HG02588 (cell line): Measurements from ENCODE around the gene CDKN2B.
A peak's percentile ranks its signal among the peaks of the same experiment; 100 is the strongest.

Experiments
- ATAC-seq: cut with Tn5 transposase; IDR thresholded peaks from one replicate; pipeline ENCODE4 v1.9.1; 2021; ENCODE audit warnings: mild to moderate bottlenecking, moderate library complexity; ENCODE audit not compliant: unreplicated experiment

The CDKN2B gene

DNA sequence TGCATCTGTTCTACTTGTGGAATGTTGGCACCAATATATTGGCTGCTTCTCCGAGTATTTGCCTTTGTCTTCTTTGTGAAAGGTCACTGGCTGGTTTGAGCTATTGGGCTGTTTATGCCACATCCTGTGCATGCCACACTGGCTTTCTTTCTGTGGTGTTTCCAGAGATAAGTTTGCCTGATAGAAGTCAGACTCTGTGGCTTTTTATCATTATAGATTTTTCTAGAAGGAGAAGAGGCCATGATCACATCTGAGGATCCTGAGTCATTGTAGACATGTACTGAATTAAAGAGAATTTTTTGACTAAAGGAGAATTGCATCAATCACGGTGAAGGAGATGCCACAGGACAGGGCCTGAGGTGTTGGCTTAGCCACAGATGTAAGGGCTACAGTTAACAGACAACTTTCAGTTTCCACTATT is 26.5 kb upstream of the CDKN2B start:
- ATAC-seq = no peak

DNA sequence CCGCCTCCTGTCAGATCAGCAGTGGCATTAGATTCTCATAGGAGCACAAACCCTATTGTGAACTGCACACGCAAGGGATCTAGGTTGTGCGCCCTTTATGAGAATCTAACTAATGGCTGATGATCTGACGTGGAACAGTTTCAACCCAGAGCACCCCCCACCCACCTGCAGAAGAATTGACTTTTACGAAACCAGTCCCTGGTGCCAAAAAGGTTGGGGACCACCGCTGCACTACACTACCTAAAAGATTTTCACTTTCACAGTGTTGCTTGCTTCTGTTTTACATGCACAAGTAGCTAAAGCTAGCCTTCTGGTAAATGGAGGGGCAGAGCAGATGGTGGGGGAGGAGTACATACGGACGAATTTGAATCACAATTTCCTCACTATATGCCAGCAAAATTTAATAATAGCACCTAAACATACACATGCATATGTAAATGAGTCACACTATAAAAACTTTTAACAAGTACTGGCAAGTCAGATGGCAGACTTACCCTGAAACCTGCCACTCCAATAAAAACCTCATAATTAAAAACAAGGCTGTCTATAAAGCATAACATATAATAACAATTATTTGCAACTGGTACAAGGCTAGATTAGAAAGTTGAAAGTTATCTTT is 24.0 kb upstream of the CDKN2B start:
- no peak for ATAC-seq

DNA sequence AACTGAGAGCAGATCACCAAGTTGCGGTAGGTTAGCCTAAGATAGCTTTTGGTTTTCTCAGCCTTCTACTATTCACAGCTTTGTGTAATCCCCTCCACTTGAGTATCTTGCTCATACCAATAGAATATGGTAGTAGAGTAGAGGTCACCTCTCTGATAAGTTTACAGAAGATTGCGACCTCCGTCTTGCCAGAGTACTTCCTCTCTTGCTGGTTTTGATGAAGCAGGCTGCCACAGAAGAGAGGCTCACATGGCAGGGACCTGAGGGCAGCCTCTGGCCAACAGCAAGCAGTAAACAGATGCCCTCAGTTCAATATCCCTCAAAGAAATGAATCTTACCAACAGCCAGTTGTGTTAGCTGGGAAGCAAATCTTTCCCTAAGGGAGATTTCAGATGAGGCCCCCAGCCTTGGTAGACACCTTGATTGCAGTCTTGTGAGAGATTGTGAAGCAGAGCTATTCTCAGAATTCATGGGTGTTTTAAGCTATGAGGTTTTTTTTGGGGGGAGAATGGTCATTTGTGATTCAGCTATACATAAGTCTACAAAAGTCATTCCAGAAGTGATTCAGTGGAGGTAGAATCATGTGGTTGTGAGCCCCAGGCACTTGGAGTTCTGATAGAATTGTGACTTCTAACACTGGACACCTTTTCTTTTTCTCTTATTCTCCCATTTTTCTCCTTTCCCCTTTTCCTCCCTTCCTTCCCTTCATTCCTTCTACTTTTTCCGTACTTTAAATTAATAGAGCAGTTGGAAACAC is 22.7 kb upstream of the CDKN2B start:
- no peak for ATAC-seq

DNA sequence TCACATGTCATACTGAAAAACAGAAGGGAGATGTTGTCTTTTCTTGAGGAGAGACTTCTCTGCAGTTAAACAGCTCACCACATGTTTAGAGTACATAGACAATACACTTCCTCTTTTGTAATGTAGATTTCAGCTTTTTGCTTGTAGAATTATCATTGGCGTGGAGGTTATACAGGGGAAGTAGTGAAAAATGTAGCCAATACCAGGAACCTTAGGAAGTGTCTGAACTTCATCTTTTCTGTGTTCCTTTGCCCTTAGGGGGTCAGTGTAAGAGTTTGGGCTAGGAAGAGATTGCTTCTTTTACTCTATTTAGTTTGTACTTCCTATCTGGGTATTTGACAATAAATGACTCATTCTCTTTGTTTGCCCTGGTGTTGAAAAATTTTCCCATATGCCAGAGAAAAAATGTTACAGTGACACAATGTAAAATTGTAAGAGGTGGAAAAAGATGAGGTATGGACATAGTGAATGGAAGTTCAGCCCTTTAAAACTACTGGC is 21.0 kb upstream of the CDKN2B start:
- peak; percentile 63 for ATAC-seq

DNA sequence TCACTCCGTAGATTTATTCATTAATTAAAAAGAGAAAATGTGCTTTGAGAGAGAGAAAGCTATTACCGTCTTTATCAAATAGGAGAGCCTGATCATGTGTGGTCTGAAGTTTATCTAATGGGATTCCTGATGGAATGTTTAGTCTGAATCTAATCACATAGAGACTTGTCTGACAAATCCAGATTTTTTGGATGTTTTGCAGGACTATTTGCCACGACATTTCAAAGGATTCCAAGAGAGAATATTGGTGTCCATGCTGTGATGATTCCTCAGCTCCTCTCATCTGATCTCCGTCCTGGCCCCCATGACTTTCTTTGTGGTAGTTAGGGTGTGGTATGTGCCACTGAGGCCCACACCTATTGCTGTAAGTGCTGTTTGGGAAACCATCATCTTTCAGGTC is 20.1 kb upstream of the CDKN2B start:
- no peak for ATAC-seq

DNA sequence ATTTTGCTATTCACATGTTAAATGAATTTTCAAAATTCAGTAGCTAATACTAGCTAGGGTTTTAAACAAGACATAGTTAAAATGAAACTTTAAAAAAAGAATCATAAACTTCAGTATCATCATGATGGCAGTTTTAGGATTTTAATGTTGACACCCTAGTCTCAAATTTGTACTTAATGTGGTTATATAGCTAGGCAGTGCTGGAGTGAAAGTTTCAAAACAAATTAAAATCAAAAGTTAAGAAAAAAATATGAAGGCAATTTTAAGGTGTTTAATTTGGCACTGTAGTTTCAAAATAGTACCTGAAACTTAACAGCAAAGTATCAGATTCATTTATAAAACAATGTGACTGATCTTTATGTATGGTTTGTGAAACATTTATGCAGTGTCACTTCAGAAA is 19.3 kb upstream of the CDKN2B start:
- ATAC-seq = no peak

DNA sequence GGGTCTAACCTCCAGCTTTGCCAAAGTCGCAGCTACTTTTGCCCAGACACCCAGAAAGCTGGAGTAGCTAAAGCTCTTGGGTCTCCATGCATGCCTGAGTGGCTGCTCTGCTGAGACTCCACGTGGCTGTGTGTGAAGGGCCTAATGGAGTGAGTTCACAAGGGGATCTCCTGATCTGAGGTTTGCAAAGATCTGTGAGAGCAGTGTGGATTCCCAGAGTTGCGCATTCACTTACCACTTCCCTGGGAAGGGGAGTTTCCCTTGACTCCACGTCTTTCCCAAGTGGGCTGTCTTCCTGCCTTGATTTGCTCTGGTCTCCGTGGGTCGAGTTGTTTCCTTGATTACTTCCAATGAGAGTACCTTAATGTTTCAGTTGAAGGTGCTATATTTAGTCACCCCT is 17.6 kb upstream of the CDKN2B start:
- ATAC-seq = no peak

DNA sequence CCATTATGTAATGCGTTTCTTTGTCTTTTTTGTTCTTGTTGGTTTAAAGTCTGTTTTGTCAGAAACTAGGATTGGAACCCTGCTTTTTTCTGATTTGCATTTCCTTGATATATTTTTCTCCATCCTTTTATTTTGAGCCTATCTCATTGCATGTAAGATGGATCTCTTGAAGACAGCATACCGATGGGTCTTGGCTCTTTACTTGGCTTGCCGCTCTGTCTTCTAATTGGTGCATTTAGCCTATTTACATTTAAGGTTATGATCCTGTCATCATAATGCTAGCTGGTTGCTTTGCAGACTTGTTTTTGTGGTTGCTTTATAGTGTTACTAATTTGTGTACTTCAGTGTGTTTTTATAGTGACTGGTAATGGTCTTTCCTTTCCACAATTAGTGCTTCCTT is 13.3 kb upstream of the CDKN2B start:
- no peak for ATAC-seq

DNA sequence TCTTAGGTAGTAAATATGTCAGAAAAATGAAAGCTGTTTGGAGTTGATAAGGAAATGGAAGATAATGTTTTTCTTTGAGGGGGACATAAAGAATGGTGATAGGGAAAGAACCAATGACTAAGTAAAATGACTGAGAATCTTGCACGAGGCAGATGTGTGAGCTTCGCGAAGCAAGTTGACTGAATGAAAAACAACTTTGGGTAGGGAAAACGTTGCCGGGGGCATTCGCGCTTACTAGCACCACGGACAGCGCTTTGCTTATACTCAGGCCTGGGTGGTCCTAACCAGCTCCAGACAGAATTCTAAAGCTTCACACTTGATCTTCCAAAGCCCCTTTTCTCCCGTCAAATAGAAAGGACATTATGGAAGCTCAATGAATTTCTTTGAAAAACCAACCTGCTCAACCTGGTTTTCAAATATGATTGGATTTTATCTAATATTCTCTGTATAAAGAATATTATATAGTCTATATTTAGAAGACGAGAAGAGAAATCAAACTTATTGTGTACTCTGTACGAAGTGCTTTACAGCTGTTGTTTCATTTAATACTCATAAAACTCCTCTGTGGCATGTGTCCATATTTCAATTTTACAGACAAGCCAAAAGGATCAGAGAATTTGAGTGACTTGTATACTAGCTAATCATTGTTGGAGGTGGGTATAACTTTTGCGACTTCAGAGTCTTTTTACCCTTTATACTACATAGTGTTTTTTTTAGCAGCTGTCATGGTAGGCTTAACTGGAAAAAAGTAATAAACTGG is 1.9 kb upstream of the CDKN2B start:
- no peak for ATAC-seq

DNA sequence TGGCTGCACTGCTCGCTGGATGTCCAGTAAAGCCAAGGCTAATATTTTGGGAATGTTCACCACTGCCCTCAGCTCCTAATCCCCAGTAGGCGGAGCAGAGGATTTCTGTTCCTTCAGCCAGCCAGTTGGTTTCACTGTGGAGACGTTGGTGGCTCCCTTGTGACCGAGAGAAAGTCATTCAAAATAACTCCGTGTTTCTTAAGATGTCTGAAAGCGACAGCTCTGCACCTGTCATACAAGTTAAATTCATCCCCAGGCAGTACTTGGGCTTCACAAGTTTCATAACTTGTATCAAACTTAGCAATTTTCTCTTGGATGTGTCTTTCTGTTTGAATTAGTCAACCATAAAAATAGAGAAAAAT is 382 bp upstream of the CDKN2B start:
- peak; percentile 38 for ATAC-seq

DNA sequence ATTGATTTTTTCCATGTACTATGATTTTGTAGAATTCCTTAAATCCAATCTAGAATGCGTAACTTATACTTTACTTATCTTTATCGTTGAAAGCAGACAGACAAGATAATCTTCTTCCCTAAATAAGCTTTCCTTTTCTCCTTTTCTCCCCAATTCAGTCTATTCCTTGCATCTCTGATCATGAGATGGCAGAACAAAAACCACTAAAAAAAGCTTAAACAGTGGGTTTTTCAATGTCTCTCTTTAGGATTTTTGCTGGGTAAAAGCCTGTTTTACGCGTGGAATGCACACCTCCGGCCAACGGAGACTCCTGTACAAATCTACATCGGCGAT is 755 bp downstream of the CDKN2B start:
- ATAC-seq = no peak

DNA sequence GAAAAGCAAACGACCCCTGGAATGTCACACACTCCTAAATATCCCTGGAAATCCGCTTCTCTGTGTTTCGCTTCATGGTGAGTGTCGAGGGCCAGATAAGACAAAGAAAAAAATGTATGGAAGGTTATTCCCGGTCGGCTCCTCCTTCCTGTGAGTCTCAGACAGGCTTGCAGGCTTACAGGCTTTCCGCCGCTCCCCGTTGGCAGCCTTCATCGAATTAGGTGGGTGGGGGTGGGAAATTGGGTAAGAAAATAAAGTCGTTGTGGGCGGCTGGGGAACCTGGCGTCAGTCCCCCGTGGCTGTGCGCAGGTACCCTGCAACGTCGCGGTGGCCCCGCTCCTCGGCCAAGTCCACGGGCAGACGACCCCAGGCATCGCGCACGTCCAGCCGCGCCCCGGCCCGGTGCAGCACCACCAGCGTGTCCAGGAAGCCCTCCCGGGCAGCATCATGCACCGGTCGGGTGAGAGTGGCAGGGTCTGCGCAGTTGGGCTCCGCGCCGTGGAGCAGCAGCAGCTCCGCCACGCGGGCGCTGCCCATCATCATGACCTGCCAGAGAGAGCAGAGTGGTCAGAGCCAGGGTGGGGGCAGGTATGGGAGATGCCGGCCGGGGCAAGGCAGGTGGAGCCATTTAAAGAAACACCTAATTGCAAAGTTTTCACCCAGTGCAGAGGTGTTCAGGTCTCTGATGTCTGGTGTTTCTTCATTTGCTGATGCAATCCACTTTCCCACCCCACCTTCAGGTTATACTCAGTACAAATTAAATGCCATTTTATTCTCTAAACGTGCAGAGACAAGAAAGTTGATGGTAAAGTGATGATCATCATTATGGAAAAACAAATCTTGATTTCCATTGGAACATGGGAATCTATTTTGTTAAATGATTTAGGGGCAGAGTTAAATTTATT is 3.2 kb downstream of the CDKN2B start:
- no peak for ATAC-seq

DNA sequence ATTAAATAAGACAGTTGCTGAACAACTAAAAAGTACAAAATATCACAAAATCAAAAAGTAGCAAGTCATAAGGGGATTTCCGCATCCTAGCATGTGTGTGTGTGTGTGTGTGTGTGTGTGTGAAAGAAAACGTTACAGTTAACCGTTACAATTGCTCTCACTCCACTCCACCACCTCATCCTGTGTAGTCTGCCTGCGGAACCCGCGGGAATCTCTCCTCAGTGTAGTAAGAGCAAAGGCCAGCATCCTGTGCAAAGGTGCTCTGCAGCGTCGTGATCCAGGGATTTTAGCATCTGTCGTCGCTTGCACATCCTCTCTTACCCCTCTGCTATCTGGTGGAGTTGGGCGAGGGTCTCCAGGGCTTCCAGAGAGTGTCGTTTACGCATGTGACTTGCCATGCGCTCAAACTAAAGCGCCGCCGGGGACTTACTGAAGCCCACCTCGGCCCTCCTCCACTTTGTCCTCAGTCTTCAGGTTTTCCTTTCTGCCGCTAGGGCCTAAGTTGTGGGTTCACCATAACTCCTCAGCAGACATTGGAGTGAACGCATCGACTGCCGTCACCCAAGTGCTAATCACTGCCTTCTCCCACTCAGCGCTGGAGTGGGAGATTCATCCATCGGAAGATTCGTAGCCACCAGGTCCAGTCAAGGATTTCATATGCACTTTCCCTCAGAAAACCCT is 3.9 kb downstream of the CDKN2B start:
- ATAC-seq = no peak

DNA sequence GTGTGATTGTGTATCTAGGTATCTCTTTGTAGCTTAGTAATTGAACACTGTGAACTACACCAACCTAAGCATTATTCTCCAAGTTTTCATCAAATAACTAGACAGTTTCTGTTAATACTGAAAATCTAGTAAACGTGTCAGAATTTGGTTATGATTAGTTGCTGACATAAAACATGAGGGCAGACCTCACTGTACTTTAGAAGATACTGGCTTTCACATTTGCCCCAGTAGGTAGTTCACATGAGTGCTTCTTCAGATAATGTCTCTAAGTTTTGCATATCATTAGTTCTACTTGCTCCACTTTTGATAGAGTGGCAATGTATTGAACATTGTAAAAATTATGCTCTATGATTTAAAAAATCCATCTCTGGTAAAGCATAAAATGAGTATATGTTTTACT is 7.1 kb downstream of the CDKN2B start:
- ATAC-seq = no peak

DNA sequence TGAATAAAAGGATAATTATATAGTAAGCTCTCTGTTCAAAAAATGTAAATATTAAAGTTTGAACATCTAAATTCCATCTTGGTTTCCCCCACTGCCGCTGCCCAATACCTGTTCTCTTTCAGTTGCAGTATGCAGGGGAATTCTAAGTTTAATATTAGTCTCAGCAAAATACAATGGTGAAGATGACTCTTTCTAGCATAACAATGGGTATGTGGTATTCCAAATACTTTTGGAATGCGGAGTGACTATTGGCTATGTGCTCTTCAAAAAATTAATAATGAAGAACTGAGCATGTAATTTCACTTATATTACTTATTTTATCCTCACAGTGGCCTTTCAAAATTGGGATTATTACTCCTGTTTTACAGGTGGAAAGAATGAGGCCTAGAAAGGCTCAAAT is 11.1 kb downstream of the CDKN2B start:
- ATAC-seq = no peak

DNA sequence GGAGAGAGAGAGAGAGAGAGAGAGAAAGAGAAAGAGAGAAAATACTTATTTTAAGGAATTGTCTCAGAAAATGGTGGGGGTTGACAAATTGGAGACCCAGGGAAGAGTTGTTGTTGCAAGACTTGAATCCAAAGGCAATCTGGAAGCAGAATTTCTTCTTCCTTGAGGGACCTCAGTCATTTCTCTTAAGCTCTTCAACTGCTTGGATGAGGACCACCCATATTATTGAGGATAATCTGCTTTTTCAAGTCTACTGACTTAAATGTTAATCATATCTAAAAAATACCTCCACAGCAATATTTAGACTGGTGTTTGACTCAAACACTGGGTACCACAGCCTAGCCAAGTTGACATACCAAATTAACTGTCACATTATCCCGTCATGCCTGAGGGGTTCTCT is 11.6 kb downstream of the CDKN2B start:
- no peak for ATAC-seq

DNA sequence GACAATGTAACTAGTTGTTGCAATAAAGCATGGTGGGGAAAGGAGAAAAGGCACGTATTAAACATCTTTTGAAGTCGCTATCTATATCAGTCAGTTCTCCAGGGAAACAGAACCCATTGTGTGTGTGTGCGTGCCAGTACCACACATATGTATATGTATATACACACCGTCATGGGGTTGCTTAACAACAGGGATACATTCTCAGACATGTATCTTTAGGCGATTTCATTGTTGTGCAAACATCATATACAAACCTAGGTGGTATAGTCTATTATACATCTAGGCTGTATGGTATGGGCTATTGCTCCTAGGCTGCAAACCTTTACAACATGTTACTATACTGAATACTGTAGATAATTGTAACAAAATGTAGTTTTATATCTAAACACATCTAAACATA is 12.2 kb downstream of the CDKN2B start:
- ATAC-seq = no peak

DNA sequence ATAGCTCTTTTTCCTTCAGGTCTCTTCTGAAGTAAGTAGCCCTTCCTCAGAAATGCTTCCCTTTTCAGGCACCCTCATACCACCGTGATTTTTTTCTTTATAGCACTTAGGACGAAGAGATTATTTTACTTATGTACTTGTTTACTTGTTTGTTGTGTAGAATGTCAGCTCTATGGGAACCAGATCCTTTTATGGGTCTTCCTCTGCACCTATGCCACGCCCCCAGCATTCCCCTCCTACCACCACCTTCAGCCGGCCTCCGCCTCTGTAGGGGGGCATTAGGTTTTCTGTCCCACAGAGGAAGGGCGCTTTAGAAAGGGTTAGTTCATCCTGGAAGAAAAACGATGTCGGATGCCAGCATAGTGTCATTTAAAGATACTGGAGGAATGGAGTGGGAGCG is 12.7 kb downstream of the CDKN2B start:
- ATAC-seq = no peak

DNA sequence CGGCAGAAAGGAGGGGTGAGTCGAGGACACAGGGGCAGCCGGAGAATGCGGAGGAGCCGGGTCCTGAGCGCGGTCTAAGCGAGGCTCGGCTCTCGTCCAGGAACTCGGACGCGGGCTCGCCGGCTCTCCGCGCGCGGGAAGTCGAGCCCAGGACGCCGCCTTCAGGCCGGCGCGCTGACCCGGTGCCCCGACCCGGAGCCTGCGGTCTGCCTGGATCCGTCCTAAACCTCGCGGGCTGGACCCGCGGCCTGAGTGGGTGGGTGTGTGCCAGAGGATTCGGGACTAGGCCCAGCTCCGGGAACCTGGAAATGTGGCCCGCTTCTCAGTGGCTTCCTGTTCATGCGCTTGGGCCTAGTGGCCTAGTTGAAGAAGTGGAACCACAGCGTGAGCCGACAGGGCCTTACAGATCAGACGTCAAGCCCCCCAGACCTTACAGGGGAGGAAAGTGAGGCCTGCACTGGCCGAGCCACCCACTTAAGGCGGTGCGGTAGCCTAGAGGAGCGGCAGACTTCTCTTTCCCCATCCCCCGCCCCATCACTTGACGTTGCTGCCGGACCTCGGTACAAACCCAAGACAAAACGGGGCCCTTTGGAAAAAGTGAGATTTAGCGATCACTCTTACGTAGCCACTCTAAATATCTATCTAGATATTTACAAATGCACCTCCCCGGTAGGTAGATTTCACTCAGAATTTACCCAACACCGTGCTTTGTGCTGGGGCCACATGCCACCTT is 13.3 kb downstream of the CDKN2B start:
- ATAC-seq = peak; percentile 20
